Endothelial cell of umbilical vein (primary cell): ENCODE measurements around the gene FAM120A. TPM values are rescaled to one million over a fixed set of nuclear protein-coding genes. Genes with fewer than 3 reads are reported as not detected.

Experiments
- BruUV-seq: library from RNA; stranded (reverse); fragments of 400-500 nt; replicated peaks from 2 replicates; lab custom pipeline; 2021; lab: Mats Ljungman, UMichigan
- CTCF ChIA-PET: fragments of 300-600, 350-600 bp; sonication (Branson Sonifier 250); formaldehyde crosslinking; loops from one replicate; lab custom pipeline; 2021; ENCODE audit warnings: antibody characterized with exemption, inconsistent platforms; lab: Charles Lee
- POLR2A ChIA-PET: fragments of 300-600, 350-600 bp; sonication (Branson Sonifier 250); formaldehyde crosslinking; loops from one replicate; lab custom pipeline; 2021; ENCODE audit warnings: antibody characterized with exemption, inconsistent platforms; lab: Charles Lee
- DNase-seq: peaks from one replicate; pipeline ENCODE4 v3.0.0-alpha.2; 2011; ENCODE audit warnings: low read depth, low spot score
- FAIRE-seq: peaks from 2 replicates; lab custom pipeline; 2011; peaks lifted over from hg19 to GRCh38; lab: Jason Lieb, UNC
- H2AFZ ChIP-seq: 2 replicates; pipeline ENCODE4 v1.6.0; 2012; ENCODE audit warnings: low read depth, low read length, control low read depth, inconsistent platforms
- H3K27ac ChIP-seq: 2 replicates; pipeline ENCODE4 v1.5.1; 2011; ENCODE audit warnings: low read depth, mild to moderate bottlenecking, control low read depth, low read length, moderate library complexity; ENCODE audit not compliant: insufficient read depth
- H3K27me3 ChIP-seq, 2 experiments: 2 replicates each; pipeline versions ENCODE4 v1.6.0 to v1.6.1; 2011; ENCODE audit warnings: low read length in 2 of 2, mixed read lengths in 1 of 2; ENCODE audit not compliant: control insufficient read depth in 2 of 2, insufficient read depth in 2 of 2
- H3K36me3 ChIP-seq, 2 experiments: 2 replicates in 1 of 2; 3 replicates in 1 of 2; pipeline ENCODE4 v1.5.1; 2011; ENCODE audit warnings: low read length in 2 of 2, mild to moderate bottlenecking in 1 of 2, moderate library complexity in 1 of 2; ENCODE audit not compliant: control insufficient read depth in 2 of 2, insufficient read depth in 2 of 2; ENCODE audit errors: extremely low read depth in 1 of 2
- H3K4me1 ChIP-seq: 3 replicates; pipeline ENCODE4 v1.5.1; 2011; ENCODE audit warnings: mild to moderate bottlenecking, low read length; ENCODE audit not compliant: control insufficient read depth, insufficient read depth; ENCODE audit errors: extremely low read depth
- H3K4me2 ChIP-seq: 2 replicates; pipeline ENCODE4 v1.6.1; 2011; ENCODE audit warnings: low read length, control low read depth, mixed read lengths; ENCODE audit not compliant: insufficient read depth
- H3K4me3 ChIP-seq, 3 experiments: fragments of 200-600 bp in 1 of 3; sonication (generic), shearing (Covaris generic) in 1 of 3; replicated peaks in 1 of 3; 2 replicates each; pipeline ENCODE4 v1.5.1; 2011 to 2016; ENCODE audit warnings: control low read depth in 3 of 3, low read length in 3 of 3, mild to moderate bottlenecking in 2 of 3, inconsistent platforms in 1 of 3, low read depth in 1 of 3, moderate library complexity in 1 of 3; ENCODE audit not compliant: insufficient read depth in 1 of 3
- H3K79me2 ChIP-seq: 2 replicates; pipeline ENCODE4 v1.6.0; 2012; ENCODE audit warnings: low read length, inconsistent platforms; ENCODE audit not compliant: control insufficient read depth, insufficient read depth
- H3K9ac ChIP-seq: replicated peaks from 2 replicates; pipeline ENCODE3; 2011; ENCODE audit warnings: low read length, control low read depth; ENCODE audit not compliant: insufficient read depth; ENCODE audit errors: extremely low read depth
- H3K9me1 ChIP-seq: replicated peaks from 3 replicates; pipeline ENCODE4 v1.6.0; 2011; ENCODE audit warnings: mild to moderate bottlenecking, low read length; ENCODE audit not compliant: control insufficient read depth, insufficient read depth; ENCODE audit errors: extremely low read depth
- H3K9me3 ChIP-seq: replicated peaks from 2 replicates; pipeline ENCODE4 v1.5.1; 2012; ENCODE audit warnings: low read length, inconsistent platforms; ENCODE audit not compliant: control insufficient read depth, insufficient read depth
- H4K20me1 ChIP-seq: replicated peaks from 2 replicates; pipeline ENCODE3; 2011; ENCODE audit warnings: mild to moderate bottlenecking, low read length; ENCODE audit not compliant: control insufficient read depth, insufficient read depth; ENCODE audit errors: extremely low read depth
- CTCF ChIP-seq, 2 donors: IDR thresholded peaks; 1 replicate in 1 of 2; 2 replicates in 1 of 2; pipeline ENCODE4 v1.5.1; 2011; ENCODE audit warnings: low read length in 2 of 2, mild to moderate bottlenecking in 2 of 2, moderate library complexity in 2 of 2, control low read depth in 1 of 2, inconsistent platforms in 1 of 2, low read depth in 1 of 2; ENCODE audit not compliant: insufficient read depth in 1 of 2; ENCODE audit errors: extremely low read depth in 1 of 2
- EZH2 ChIP-seq: IDR thresholded peaks from 2 replicates; pipeline ENCODE4 v1.6.1; 2012; ENCODE audit warnings: borderline replicate concordance, low read depth, mild to moderate bottlenecking, moderate library complexity, low read length, inconsistent platforms; ENCODE audit not compliant: severe bottlenecking
- FOS ChIP-seq: IDR thresholded peaks from 2 replicates; pipeline ENCODE4 v1.6.1; 2011; ENCODE audit warnings: mild to moderate bottlenecking, low read length, moderate library complexity, borderline replicate concordance; ENCODE audit not compliant: insufficient read depth
- GATA2 ChIP-seq: IDR thresholded peaks from 2 replicates; pipeline ENCODE4 v1.7.0; 2011; ENCODE audit warnings: low read depth, mild to moderate bottlenecking, moderate library complexity, mixed read lengths, low read length; ENCODE audit not compliant: insufficient read length, insufficient read depth
- JUN ChIP-seq: IDR thresholded peaks from 2 replicates; pipeline ENCODE4 v1.6.1; 2011; ENCODE audit warnings: borderline replicate concordance, low read depth; ENCODE audit not compliant: insufficient read length, insufficient read depth
- MYC ChIP-seq: IDR thresholded peaks from one replicate; pipeline ENCODE4 v1.6.1; 2011; ENCODE audit warnings: mild to moderate bottlenecking, low read depth, low read length
- POLR2A ChIP-seq: IDR thresholded peaks from 2 replicates; pipeline ENCODE4 v1.6.1; 2012; ENCODE audit warnings: low read depth, mild to moderate bottlenecking, control low read depth, low read length
- POLR2AphosphoS5 ChIP-seq: IDR thresholded peaks from 2 replicates; pipeline ENCODE4 v1.6.1; 2012; ENCODE audit warnings: low read depth, mild to moderate bottlenecking, control low read depth, low read length, moderate library complexity; ENCODE audit not compliant: insufficient read depth
- dilution Hi-C: fragments of 300-500 bp; cut with MboI; formaldehyde crosslinking; loops from one replicate; pipeline ENCODE4 v1.15.0; 2019; ENCODE audit warnings: low sequenced_read_pairs; ENCODE audit not compliant: extremely low pct_ligation_motif_present
- intact Hi-C: fragments of 100-400 bp; cut with micrococcal nuclease; formaldehyde crosslinking; loops from one replicate; pipeline ENCODE4 v1.10.0; 2022
- polyA plus RNA-seq, 4 experiments: library from polyadenylated mRNA; depleted of rRNA in 3 of 4; stranded (reverse) in 3 of 4; unstranded in 1 of 4; fragments of >200 nt; gene quantifications; 2 replicates each; pipeline versions ENCODE4 v1.2.1 to v1.2.3, GENCODE V29; 2011 to 2012; ENCODE audit warnings: missing spikeins in 1 of 4
- total RNA-seq: library from RNA; stranded (reverse); gene quantifications from 2 replicates; pipeline ENCODE4 v1.2.3, GENCODE V29; 2021
- TF ChIP-seq, protein P1 (sequence below): IDR thresholded peaks from 2 replicates; pipeline ENCODE4 v1.6.1; 2011; ENCODE audit not compliant: insufficient read depth, insufficient read length

The FAM120A gene
- total and polyA plus RNA-seq, 2 donors (not counting 3 experiments of a cell fraction or from before 2014, with no cell fraction given): 66.8 to 126 TPM

DNA sequence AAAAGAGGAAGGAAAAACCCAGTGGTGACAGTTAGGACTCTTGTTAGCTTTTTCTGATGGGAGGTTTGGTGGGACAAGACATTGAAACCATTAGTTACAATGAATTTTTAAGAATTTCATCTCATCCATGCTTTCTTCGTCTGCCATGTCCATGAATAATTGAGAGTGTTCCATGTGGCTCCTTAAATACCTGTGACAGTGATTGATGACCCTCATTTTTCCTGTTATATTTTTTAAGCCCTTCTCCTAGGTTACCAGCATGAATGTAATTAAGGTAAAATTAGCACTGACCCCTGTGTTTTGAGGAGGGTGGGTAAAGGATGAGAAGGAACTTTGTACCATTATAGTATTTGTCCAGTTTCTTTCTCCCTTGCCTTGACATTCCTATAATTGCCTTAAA, 101.4 kb downstream of the FAM120A start:
- H3K4me2 ChIP-seq: no peak overlapping the region
- no peak overlapping the region for H3K27ac ChIP-seq
- ChIA-PET CTCF (interaction anchor here (0.9 to 1.8 kb wide), 1 partner anchor 13 kb away, joined by 8 to 9 read pairs; no protein-coding TSS in a partner anchor), POLR2A (no interaction called here)
- no peak overlapping the region for H2AFZ ChIP-seq
- no peaks in the 10 kb centered on the region for H3K4me1 ChIP-seq
- FAIRE-seq (no peak), DNase-seq (no peak)
- TF ChIP-seq GATA2: no peak
- TF ChIP-seq POLR2AphosphoS5: no peak
- TF ChIP-seq, protein P1, sequence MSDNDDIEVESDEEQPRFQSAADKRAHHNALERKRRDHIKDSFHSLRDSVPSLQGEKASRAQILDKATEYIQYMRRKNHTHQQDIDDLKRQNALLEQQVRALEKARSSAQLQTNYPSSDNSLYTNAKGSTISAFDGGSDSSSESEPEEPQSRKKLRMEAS: no peak
- TF ChIP-seq FOS: no peak
- no peak for TF ChIP-seq POLR2A
- no peak for TF ChIP-seq JUN
- TF ChIP-seq MYC: no peak
- H3K4me3 ChIP-seq: no peak overlapping the region
- BruUV-seq: no TSS peak
- no peaks in the 10 kb centered on the region for H3K9me1 ChIP-seq
- H3K79me2 ChIP-seq: peaks cover 2% of the 10 kb centered on the region
- intact Hi-C loops (no loop called here), dilution Hi-C loops (no loop called here)
- H3K9me3 ChIP-seq: no peaks in the 10 kb centered on the region
- H3K27me3 ChIP-seq: no peaks in the 10 kb centered on the region
- H3K36me3 ChIP-seq: peaks cover 20 to 27% of the 10 kb centered on the region in 2 experiments
- peaks cover 2% of the 10 kb centered on the region for H4K20me1 ChIP-seq
- H3K9ac ChIP-seq: no peak overlapping the region

DNA sequence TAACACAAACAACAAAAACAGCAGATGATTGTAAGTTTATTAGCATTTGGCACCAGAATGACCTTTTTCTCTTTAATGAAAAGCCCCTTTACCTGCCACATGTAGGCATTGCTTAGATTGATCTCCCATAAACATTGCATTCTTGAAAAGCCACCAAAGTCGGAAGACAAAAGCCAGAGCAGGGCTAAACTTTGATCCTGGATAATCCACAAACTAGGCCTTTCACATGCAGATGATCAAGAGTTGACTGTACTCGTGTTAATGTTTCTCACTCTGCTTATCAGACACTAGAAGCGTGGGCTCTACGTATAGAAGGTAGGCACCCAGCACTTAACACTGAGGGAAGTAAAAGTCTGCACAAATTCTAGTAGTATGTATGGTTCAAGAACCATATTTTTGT, 103.9 kb downstream of the FAM120A start:
- H3K9me1 ChIP-seq: no peaks in the 10 kb centered on the region
- H3K27me3 ChIP-seq: no peaks in the 10 kb centered on the region
- no peaks in the 10 kb centered on the region for H3K4me1 ChIP-seq
- H3K9ac ChIP-seq: no peak overlapping the region
- DNase-seq (no peak), FAIRE-seq (peak; percentile 59)
- H3K27ac ChIP-seq: no peak overlapping the region
- H3K36me3 ChIP-seq: peaks cover 29 to 32% of the 10 kb centered on the region in 2 experiments
- dilution Hi-C loops: no loop called here
- H3K9me3 ChIP-seq: no peaks in the 10 kb centered on the region
- POLR2A ChIA-PET: no interaction called here
- no peak overlapping the region for H3K4me2 ChIP-seq
- H4K20me1 ChIP-seq: peaks cover 2% of the 10 kb centered on the region
- H3K79me2 ChIP-seq: peaks cover 2% of the 10 kb centered on the region
- intact Hi-C loops: no loop called here
- H2AFZ ChIP-seq: no peak overlapping the region
- TF ChIP-seq MYC (no peak), JUN (no peak), FOS (no peak), CTCF (IDR thresholded peaks at IDR 0.05; ENCODE audit: extremely low read depth in 1 of 2, insufficient read depth in 1 of 2, low read depth in 1 of 2, low read length in 2 of 2) (no peak), POLR2AphosphoS5 (no peak), POLR2A (no peak), EZH2 (no peak), GATA2 (no peak)
- TF ChIP-seq, protein P1: no peak
- BruUV-seq: no TSS peak
- H3K4me3 ChIP-seq: no peak overlapping the region
- CTCF ChIA-PET: no interaction called here
